DMS79 (cell line): ENCODE measurements around the gene ALDH1L2.
A peak's percentile ranks its signal among the peaks of the same experiment; 100 is the strongest.

ENCODE experiments used
- DNase-seq: peaks from one replicate; lab custom pipeline; 2025; lab: John Stamatoyannopoulos, UW

The ALDH1L2 gene

GRCh38 chr12:105033851-105034250 lies 50.4 kb downstream of the ALDH1L2 start:
- DNase-seq = no peak

- no peak for DNase-seq
Measured at GRCh38 chr12:105032703-105033357, 51.4 kb downstream of the ALDH1L2 start.

- no peak for DNase-seq
Measured at GRCh38 chr12:105030820-105031807, 53.1 kb downstream of the ALDH1L2 start.

GRCh38 chr12:105026411-105026810 lies 57.8 kb downstream of the ALDH1L2 start:
- DNase-seq = no peak

- peak; percentile 10 for DNase-seq
Measured at GRCh38 chr12:105025890-105026289, 58.4 kb downstream of the ALDH1L2 start.

GRCh38 chr12:105024928-105025327 lies 59.3 kb downstream of the ALDH1L2 start:
- DNase-seq = no peak

GRCh38 chr12:105020241-105020962 lies 63.9 kb downstream of the ALDH1L2 start:
- DNase-seq = peak; percentile 19

- no peak for DNase-seq
Measured at GRCh38 chr12:105018776-105019175, 65.5 kb downstream of the ALDH1L2 start.

GRCh38 chr12:105018012-105018411 lies 66.2 kb downstream of the ALDH1L2 start:
- no peak for DNase-seq

GRCh38 chr12:105015543-105015942 lies 68.7 kb downstream of the ALDH1L2 start:
- DNase-seq = no peak

- no peak for DNase-seq
Measured at GRCh38 chr12:105014603-105015002, 69.7 kb downstream of the ALDH1L2 start.

GRCh38 chr12:105013892-105014291 lies 70.4 kb downstream of the ALDH1L2 start:
- DNase-seq = no peak

GRCh38 chr12:105001476-105001875 lies 82.8 kb downstream of the ALDH1L2 start:
- DNase-seq = no peak

GRCh38 chr12:104999347-104999685 lies 84.9 kb downstream of the ALDH1L2 start:
- no peak for DNase-seq

- peak; percentile 92 for DNase-seq
Measured at GRCh38 chr12:104998423-104999346, 85.6 kb downstream of the ALDH1L2 start.

GRCh38 chr12:104997541-104997940 lies 86.7 kb downstream of the ALDH1L2 start:
- no peak for DNase-seq

- no peak for DNase-seq
Measured at GRCh38 chr12:104994336-104994735, 89.9 kb downstream of the ALDH1L2 start.

- DNase-seq = no peak
Measured at GRCh38 chr12:104991565-104992128, 92.6 kb downstream of the ALDH1L2 start.

- DNase-seq = no peak
Measured at GRCh38 chr12:104990950-104991349, 93.3 kb downstream of the ALDH1L2 start.

GRCh38 chr12:104986022-104986941 lies 98.0 kb downstream of the ALDH1L2 start, which contains the start of gene NOPCHAP1:
TSS of gene NOPCHAP1 (plus strand) at chr12:104986316. CDS start at chr12:104986353, 37 bp downstream.
- DNase-seq = peak; percentile 87
